IPS-18a (cell line): ENCODE data around the gene DNAH2.

ENCODE experiments used
- H3K27ac ChIP-seq: one replicate; pipeline ENCODE4 v1.5.1; 2013; ENCODE audit warnings: low read length
- H3K27me3 ChIP-seq: one replicate; pipeline ENCODE4 v1.6.1; 2013; ENCODE audit warnings: mild to moderate bottlenecking, low read length; ENCODE audit not compliant: control insufficient read depth, insufficient read depth
- H3K36me3 ChIP-seq: one replicate; pipeline ENCODE4 v1.6.1; 2013; ENCODE audit warnings: low read depth, low read length; ENCODE audit not compliant: control insufficient read depth
- H3K4me1 ChIP-seq: one replicate; pipeline ENCODE4 v1.6.1; 2013; ENCODE audit warnings: low read depth, low read length; ENCODE audit not compliant: control insufficient read depth
- H3K4me3 ChIP-seq: one replicate; pipeline ENCODE4 v1.5.1; 2013; ENCODE audit warnings: low read length
- H3K9ac ChIP-seq: one replicate; pipeline ENCODE4 v1.6.1; 2013; ENCODE audit warnings: mild to moderate bottlenecking, low read length, moderate library complexity
- H3K9me3 ChIP-seq: one replicate; pipeline ENCODE4 v1.6.1; 2013; ENCODE audit warnings: low read depth, low read length; ENCODE audit not compliant: control insufficient read depth

The DNAH2 gene

GRCh38 chr17:7742729-7743128 is 25.2 kb downstream of the DNAH2 start:
- no peaks in the 10 kb centered on the region for H3K9me3 ChIP-seq
- H3K4me3 ChIP-seq: no peak overlapping the region
- H3K27ac ChIP-seq: no peak overlapping the region
- no peaks in the 10 kb centered on the region for H3K27me3 ChIP-seq
- no peak overlapping the region for H3K9ac ChIP-seq
- H3K4me1 ChIP-seq: no peaks in the 10 kb centered on the region
- H3K36me3 ChIP-seq: no peaks in the 10 kb centered on the region

- no peaks in the 10 kb centered on the region for H3K9me3 ChIP-seq
- no peaks in the 10 kb centered on the region for H3K36me3 ChIP-seq
- H3K4me3 ChIP-seq: no peak overlapping the region
- H3K27ac ChIP-seq: no peak overlapping the region
- no peaks in the 10 kb centered on the region for H3K4me1 ChIP-seq
- H3K9ac ChIP-seq: no peak overlapping the region
- H3K27me3 ChIP-seq: no peaks in the 10 kb centered on the region
These were observed 26.9 kb downstream of the DNAH2 start for GRCh38 chr17:7744416-7744815.

GRCh38 chr17:7745748-7746470 is 28.4 kb downstream of the DNAH2 start:
- no peak overlapping the region for H3K27ac ChIP-seq

GRCh38 chr17:7747635-7748071 is 30.1 kb downstream of the DNAH2 start:
- Histone ChIP-seq H3K27ac (no peak overlapping the region), H3K4me1 (no peaks in the 10 kb centered on the region), H3K36me3 (no peaks in the 10 kb centered on the region), H3K9me3 (no peaks in the 10 kb centered on the region), H3K27me3 (no peaks in the 10 kb centered on the region), H3K4me3 (no peak overlapping the region), H3K9ac (no peak overlapping the region)

More at GRCh38 chr17:7745748-7746470, 28.4 kb downstream of the DNAH2 start:
- H3K4me3 ChIP-seq: no peak overlapping the region
- H3K4me1 ChIP-seq: no peaks in the 10 kb centered on the region
- H3K9me3 ChIP-seq: no peaks in the 10 kb centered on the region
- H3K9ac ChIP-seq: no peak overlapping the region
- H3K36me3 ChIP-seq: no peaks in the 10 kb centered on the region
- no peaks in the 10 kb centered on the region for H3K27me3 ChIP-seq

GRCh38 chr17:7748076-7748775 is 30.7 kb downstream of the DNAH2 start:
- no peak overlapping the region for H3K9ac ChIP-seq
- H3K4me1 ChIP-seq: no peaks in the 10 kb centered on the region
- no peak overlapping the region for H3K4me3 ChIP-seq
- H3K9me3 ChIP-seq: no peaks in the 10 kb centered on the region
- H3K27ac ChIP-seq: no peak overlapping the region
- no peaks in the 10 kb centered on the region for H3K27me3 ChIP-seq
- no peaks in the 10 kb centered on the region for H3K36me3 ChIP-seq

- Histone ChIP-seq H3K27ac (no peak overlapping the region), H3K27me3 (no peaks in the 10 kb centered on the region), H3K4me1 (peaks cover 2% of the 10 kb centered on the region)
These were observed 32.8 kb downstream of the DNAH2 start for GRCh38 chr17:7750321-7750821.

GRCh38 chr17:7754656-7755055 is 37.1 kb downstream of the DNAH2 start:
- no peak overlapping the region for H3K9ac ChIP-seq
- no peaks in the 10 kb centered on the region for H3K9me3 ChIP-seq
- H3K4me3 ChIP-seq: no peak overlapping the region
- H3K36me3 ChIP-seq: no peaks in the 10 kb centered on the region
- no peaks in the 10 kb centered on the region for H3K27me3 ChIP-seq
- H3K4me1 ChIP-seq: peaks cover 3% of the 10 kb centered on the region
- no peak overlapping the region for H3K27ac ChIP-seq

More at GRCh38 chr17:7750321-7750821, 32.8 kb downstream of the DNAH2 start:
- H3K9me3 ChIP-seq: no peaks in the 10 kb centered on the region
- H3K36me3 ChIP-seq: no peaks in the 10 kb centered on the region
- H3K9ac ChIP-seq: no peak overlapping the region
- no peak overlapping the region for H3K4me3 ChIP-seq

GRCh38 chr17:7755095-7755890 is 37.7 kb downstream of the DNAH2 start:
- Histone ChIP-seq H3K9me3 (no peaks in the 10 kb centered on the region), H3K9ac (no peak overlapping the region), H3K4me1 (peaks cover 3% of the 10 kb centered on the region), H3K4me3 (no peak overlapping the region), H3K27ac (no peak overlapping the region), H3K27me3 (no peaks in the 10 kb centered on the region), H3K36me3 (no peaks in the 10 kb centered on the region)

GRCh38 chr17:7756968-7757367 is 39.4 kb downstream of the DNAH2 start:
- H3K27ac ChIP-seq: no peak overlapping the region
- no peaks in the 10 kb centered on the region for H3K36me3 ChIP-seq
- no peaks in the 10 kb centered on the region for H3K27me3 ChIP-seq
- no peak overlapping the region for H3K4me3 ChIP-seq
- no peak overlapping the region for H3K9ac ChIP-seq
- H3K9me3 ChIP-seq: no peaks in the 10 kb centered on the region
- H3K4me1 ChIP-seq: peaks cover 3% of the 10 kb centered on the region

- Histone ChIP-seq H3K9ac (no peak overlapping the region), H3K4me1 (no peaks in the 10 kb centered on the region)
These were observed 46.4 kb downstream of the DNAH2 start for GRCh38 chr17:7763919-7764318.

GRCh38 chr17:7767004-7767403 is 49.5 kb downstream of the DNAH2 start:
- no peaks in the 10 kb centered on the region for H3K36me3 ChIP-seq
- H3K4me1 ChIP-seq: no peaks in the 10 kb centered on the region
- no peaks in the 10 kb centered on the region for H3K9me3 ChIP-seq
- H3K27ac ChIP-seq: no peak overlapping the region
- H3K4me3 ChIP-seq: no peak overlapping the region
- H3K27me3 ChIP-seq: no peaks in the 10 kb centered on the region
- no peak overlapping the region for H3K9ac ChIP-seq

More at GRCh38 chr17:7763919-7764318, 46.4 kb downstream of the DNAH2 start:
- Histone ChIP-seq H3K4me3 (no peak overlapping the region), H3K27ac (no peak overlapping the region), H3K36me3 (no peaks in the 10 kb centered on the region), H3K27me3 (no peaks in the 10 kb centered on the region), H3K9me3 (no peaks in the 10 kb centered on the region)
